HG03520 (cell line): ENCODE measurements around the gene TOM1L2.

Experiments used
- ATAC-seq: cut with Tn5 transposase; IDR thresholded peaks from one replicate; pipeline ENCODE4 v1.9.1; 2021; ENCODE audit warnings: mild to moderate bottlenecking, moderate library complexity; ENCODE audit not compliant: unreplicated experiment

Gene TOM1L2

GRCh38 chr17:17823433-17824118 lies 148.6 kb downstream of the TOM1L2 start:
- peak; percentile 59 for ATAC-seq

- ATAC-seq: no peak
Observed at GRCh38 chr17:17822616-17823015, 149.6 kb downstream of the TOM1L2 start.

- ATAC-seq: no peak
Observed at GRCh38 chr17:17822189-17822588, 150.0 kb downstream of the TOM1L2 start.

GRCh38 chr17:17820463-17821158 lies 151.6 kb downstream of the TOM1L2 start:
- ATAC-seq: no peak

GRCh38 chr17:17820046-17820445 lies 152.2 kb downstream of the TOM1L2 start:
- no peak for ATAC-seq

GRCh38 chr17:17819561-17819995 lies 152.6 kb downstream of the TOM1L2 start:
- ATAC-seq: no peak

GRCh38 chr17:17819111-17819510 lies 153.1 kb downstream of the TOM1L2 start:
- no peak for ATAC-seq

- no peak for ATAC-seq
Observed at GRCh38 chr17:17818088-17818526, 154.1 kb downstream of the TOM1L2 start.

- no peak for ATAC-seq
Observed at GRCh38 chr17:17817552-17817947, 154.7 kb downstream of the TOM1L2 start.

GRCh38 chr17:17816831-17817551 lies 155.2 kb downstream of the TOM1L2 start:
- no peak for ATAC-seq

- ATAC-seq: no peak
Observed at GRCh38 chr17:17816240-17816814, 155.9 kb downstream of the TOM1L2 start.

- ATAC-seq: no peak
Observed at GRCh38 chr17:17815436-17816200, 156.6 kb downstream of the TOM1L2 start.

GRCh38 chr17:17815062-17815406 lies 157.2 kb downstream of the TOM1L2 start:
- ATAC-seq: no peak

GRCh38 chr17:17814162-17815061 lies 157.8 kb downstream of the TOM1L2 start:
- ATAC-seq: no peak

- no peak for ATAC-seq
Observed at GRCh38 chr17:17813725-17814095, 158.5 kb downstream of the TOM1L2 start.

GRCh38 chr17:17813055-17813724 lies 159.0 kb downstream of the TOM1L2 start:
- no peak for ATAC-seq

- peak; percentile 48 for ATAC-seq
Observed at GRCh38 chr17:17812211-17813054, 159.8 kb downstream of the TOM1L2 start.
